DOHH2 (cell line): ENCODE results near the gene TRIM25.
"Not testable (repeated sequence)": the region's sequence is repeated elsewhere in the genome, so short reads cannot be mapped to it uniquely, and the experiment has no call there.

ENCODE experiments used
- EZH2phosphoT487 ChIP-seq: fragments of 200-600 bp; sonication (generic); IDR thresholded peaks from 2 replicates; pipeline ENCODE4 v1.6.1; 2017; ENCODE audit warnings: borderline replicate concordance, mild to moderate bottlenecking, antibody characterized with exemption, low read length, moderate library complexity, mixed read lengths
- TF ChIP-seq, protein P1 (sequence below): fragments of 200-600 bp; sonication (generic); IDR thresholded peaks from one replicate; pipeline ENCODE4 v1.5.1; 2014; ENCODE audit warnings: antibody characterized with exemption, mild to moderate bottlenecking, low read depth, low read length; ENCODE audit not compliant: poor library complexity, severe bottlenecking

- TF ChIP-seq, protein P1, sequence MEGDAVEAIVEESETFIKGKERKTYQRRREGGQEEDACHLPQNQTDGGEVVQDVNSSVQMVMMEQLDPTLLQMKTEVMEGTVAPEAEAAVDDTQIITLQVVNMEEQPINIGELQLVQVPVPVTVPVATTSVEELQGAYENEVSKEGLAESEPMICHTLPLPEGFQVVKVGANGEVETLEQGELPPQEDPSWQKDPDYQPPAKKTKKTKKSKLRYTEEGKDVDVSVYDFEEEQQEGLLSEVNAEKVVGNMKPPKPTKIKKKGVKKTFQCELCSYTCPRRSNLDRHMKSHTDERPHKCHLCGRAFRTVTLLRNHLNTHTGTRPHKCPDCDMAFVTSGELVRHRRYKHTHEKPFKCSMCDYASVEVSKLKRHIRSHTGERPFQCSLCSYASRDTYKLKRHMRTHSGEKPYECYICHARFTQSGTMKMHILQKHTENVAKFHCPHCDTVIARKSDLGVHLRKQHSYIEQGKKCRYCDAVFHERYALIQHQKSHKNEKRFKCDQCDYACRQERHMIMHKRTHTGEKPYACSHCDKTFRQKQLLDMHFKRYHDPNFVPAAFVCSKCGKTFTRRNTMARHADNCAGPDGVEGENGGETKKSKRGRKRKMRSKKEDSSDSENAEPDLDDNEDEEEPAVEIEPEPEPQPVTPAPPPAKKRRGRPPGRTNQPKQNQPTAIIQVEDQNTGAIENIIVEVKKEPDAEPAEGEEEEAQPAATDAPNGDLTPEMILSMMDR, result not testable (repeated sequence)
- not testable (repeated sequence) for TF ChIP-seq EZH2phosphoT487
Observed at GRCh38 chr17:56938206-56938605, 24.4 kb upstream of the TRIM25 start.
